HAP-1 (cell line): ENCODE measurements around the gene TBX5.

Source experiments
- DNase-seq, 2 experiments: peaks; one replicate each; pipeline ENCODE4 v3.0.0-alpha.2; 2016 to 2020; ENCODE audit warnings: low spot score in 2 of 2
- H3K27me3 ChIP-seq: fragments of 250-450 bp; sonication (Bioruptor Pico); 2 replicates; pipeline ENCODE4 v1.5.1; 2020; ENCODE audit warnings: low read depth, mild to moderate bottlenecking, moderate library complexity
- H3K36me3 ChIP-seq: fragments of 250-450 bp; sonication (Bioruptor Pico); replicated peaks from 2 replicates; pipeline ENCODE4 v1.5.1; 2020; ENCODE audit warnings: mild to moderate bottlenecking
- H3K4me1 ChIP-seq: fragments of 250-450 bp; sonication (Bioruptor Pico); 2 replicates; pipeline ENCODE4 v1.5.1; 2020; ENCODE audit warnings: mild to moderate bottlenecking
- H3K4me3 ChIP-seq: fragments of 250-450 bp; sonication (Bioruptor Pico); 2 replicates; pipeline ENCODE4 v1.5.1; 2020; ENCODE audit warnings: mild to moderate bottlenecking, moderate library complexity
- H3K9me3 ChIP-seq: fragments of 250-450 bp; sonication (Bioruptor Pico); 2 replicates; pipeline ENCODE4 v1.5.1; 2020; ENCODE audit warnings: mild to moderate bottlenecking, moderate library complexity
- in situ Hi-C: fragments of 300-500 bp; cut with MboI; formaldehyde crosslinking; loops from 3 replicates; pipeline ENCODE4 v1.14.3; 2020; ENCODE audit warnings: low sequenced_read_pairs, inconsistent platforms, mixed read lengths

The TBX5 gene

GRCh38 chr12:114397978-114398881 lies 7.7 kb downstream of the TBX5 start:
- Histone ChIP-seq H3K36me3 (peaks cover 87% of the 10 kb centered on the region), H3K27me3 (no peaks in the 10 kb centered on the region), H3K4me1 (no peaks in the 10 kb centered on the region), H3K4me3 (no peak overlapping the region), H3K9me3 (no peaks in the 10 kb centered on the region)
- DNase-seq = no peak
- in situ Hi-C loops = no loop called here

- H3K9me3 ChIP-seq = no peaks in the 10 kb centered on the region
- H3K4me1 ChIP-seq = no peaks in the 10 kb centered on the region
- in situ Hi-C loops = no loop called here
- no peak overlapping the region for H3K4me3 ChIP-seq
- H3K36me3 ChIP-seq = peaks cover 91% of the 10 kb centered on the region
- no peaks in the 10 kb centered on the region for H3K27me3 ChIP-seq
- DNase-seq = no peak
These were observed 8.8 kb downstream of the TBX5 start for GRCh38 chr12:114396869-114397719.

GRCh38 chr12:114396153-114396868 lies 9.6 kb downstream of the TBX5 start:
- no peaks in the 10 kb centered on the region for H3K27me3 ChIP-seq
- no peak overlapping the region for H3K4me3 ChIP-seq
- no peak for DNase-seq
- H3K36me3 ChIP-seq = peaks cover 89% of the 10 kb centered on the region
- H3K4me1 ChIP-seq = no peaks in the 10 kb centered on the region
- H3K9me3 ChIP-seq = no peaks in the 10 kb centered on the region
- in situ Hi-C loops = no loop called here

GRCh38 chr12:114395755-114396152 lies 10.2 kb downstream of the TBX5 start:
- H3K27me3 ChIP-seq = no peaks in the 10 kb centered on the region
- in situ Hi-C loops = no loop called here
- H3K4me3 ChIP-seq = no peak overlapping the region
- no peak for DNase-seq
- no peaks in the 10 kb centered on the region for H3K9me3 ChIP-seq
- H3K36me3 ChIP-seq = peaks cover 89% of the 10 kb centered on the region
- H3K4me1 ChIP-seq = no peaks in the 10 kb centered on the region

- peaks cover 89% of the 10 kb centered on the region for H3K36me3 ChIP-seq
- no peaks in the 10 kb centered on the region for H3K4me1 ChIP-seq
- no peak overlapping the region for H3K4me3 ChIP-seq
These were observed 10.7 kb downstream of the TBX5 start for GRCh38 chr12:114395233-114395632.

DNA sequence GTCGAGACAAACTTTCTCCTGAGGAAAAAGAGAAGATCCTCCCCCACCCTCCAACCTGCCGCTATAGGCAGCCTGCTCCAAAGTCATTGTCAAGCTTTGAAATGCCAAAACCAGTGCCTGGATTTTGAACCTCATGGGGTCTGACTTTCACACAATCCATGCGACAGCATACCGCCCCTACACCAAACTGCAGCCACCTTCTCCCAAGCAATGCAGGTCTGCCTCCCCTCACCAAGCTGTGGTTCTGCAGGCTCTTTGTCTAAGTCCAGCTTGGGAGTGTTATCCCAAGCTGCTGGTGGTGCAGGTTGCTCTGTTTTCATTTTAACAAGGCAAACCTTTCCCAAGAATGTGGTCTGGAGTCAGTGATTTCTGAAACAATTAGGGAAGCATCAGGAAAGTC lies 12.4 kb downstream of the TBX5 start:
- peaks cover 85% of the 10 kb centered on the region for H3K36me3 ChIP-seq
- in situ Hi-C loops = no loop called here
- no peaks in the 10 kb centered on the region for H3K9me3 ChIP-seq
- DNase-seq = no peak
- no peaks in the 10 kb centered on the region for H3K27me3 ChIP-seq
- no peaks in the 10 kb centered on the region for H3K4me1 ChIP-seq
- H3K4me3 ChIP-seq = no peak overlapping the region

More at GRCh38 chr12:114395233-114395632, 10.7 kb downstream of the TBX5 start:
- Histone ChIP-seq H3K27me3 (no peaks in the 10 kb centered on the region), H3K9me3 (no peaks in the 10 kb centered on the region)
- DNase-seq = no peak
- in situ Hi-C loops = no loop called here

GRCh38 chr12:114392909-114393308 lies 13.0 kb downstream of the TBX5 start:
- H3K36me3 ChIP-seq = peaks cover 84% of the 10 kb centered on the region
- H3K9me3 ChIP-seq = no peaks in the 10 kb centered on the region
- H3K4me3 ChIP-seq = no peak overlapping the region
- in situ Hi-C loops = no loop called here
- H3K4me1 ChIP-seq = no peaks in the 10 kb centered on the region
- H3K27me3 ChIP-seq = no peaks in the 10 kb centered on the region
- no peak for DNase-seq

DNA sequence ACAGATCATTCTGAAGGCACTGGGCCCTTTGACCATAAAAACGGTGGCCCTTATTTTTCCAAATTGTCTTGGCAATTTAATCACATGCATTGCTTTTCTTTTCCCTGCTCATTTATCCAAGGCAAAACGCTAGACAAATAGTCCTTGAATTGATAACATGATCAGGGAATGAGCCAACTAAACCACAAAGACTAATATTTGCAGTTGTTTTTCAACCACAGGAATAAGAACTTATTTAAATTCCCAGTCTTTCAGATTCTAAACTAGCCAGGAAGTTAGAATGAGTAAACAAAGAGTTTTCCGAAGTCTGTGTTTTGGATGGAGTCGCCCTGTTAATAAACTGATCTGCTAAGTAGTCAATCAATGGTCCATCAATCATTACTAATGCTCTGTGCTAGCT lies 14.9 kb downstream of the TBX5 start:
- no peak overlapping the region for H3K4me3 ChIP-seq
- no peaks in the 10 kb centered on the region for H3K27me3 ChIP-seq

GRCh38 chr12:114384739-114385138 lies 21.2 kb downstream of the TBX5 start:
- Histone ChIP-seq H3K4me3 (no peak overlapping the region), H3K36me3 (peaks cover 93% of the 10 kb centered on the region), H3K4me1 (no peaks in the 10 kb centered on the region), H3K9me3 (no peaks in the 10 kb centered on the region), H3K27me3 (no peaks in the 10 kb centered on the region)
- no peak for DNase-seq
- in situ Hi-C loops = no loop called here

More for the DNA sequence above, 14.9 kb downstream of the TBX5 start:
- no peaks in the 10 kb centered on the region for H3K9me3 ChIP-seq
- no peaks in the 10 kb centered on the region for H3K4me1 ChIP-seq
- in situ Hi-C loops = no loop called here
- DNase-seq = no peak
- H3K36me3 ChIP-seq = peaks cover 90% of the 10 kb centered on the region

- Histone ChIP-seq H3K4me3 (no peak overlapping the region), H3K36me3 (peaks cover 85% of the 10 kb centered on the region), H3K27me3 (no peaks in the 10 kb centered on the region), H3K9me3 (no peaks in the 10 kb centered on the region), H3K4me1 (no peaks in the 10 kb centered on the region)
- no peak for DNase-seq
- in situ Hi-C loops = no loop called here
These were observed 24.8 kb downstream of the TBX5 start for GRCh38 chr12:114381177-114381576.

DNA sequence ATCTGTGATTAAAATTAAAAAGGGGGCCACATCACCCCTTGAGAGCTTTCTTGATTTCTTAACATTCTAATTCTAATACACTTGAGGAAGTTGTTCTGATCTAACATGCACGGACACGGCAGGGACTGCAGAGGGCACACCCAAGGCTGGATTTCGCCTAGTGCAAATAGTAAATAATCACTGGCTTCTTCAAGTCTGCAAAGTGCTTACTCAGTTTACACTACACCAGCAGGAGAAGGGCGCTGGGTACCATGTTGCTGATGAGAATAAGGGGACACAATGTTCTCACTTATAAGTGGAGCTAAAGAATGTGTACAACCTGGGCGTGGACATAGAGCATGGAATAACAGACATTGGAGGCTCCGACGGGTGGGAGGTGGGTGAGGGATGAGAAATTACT lies 34.2 kb downstream of the TBX5 start:
- Histone ChIP-seq H3K27me3 (no peaks in the 10 kb centered on the region), H3K9me3 (no peaks in the 10 kb centered on the region), H3K4me3 (no peak overlapping the region), H3K36me3 (peaks cover 36% of the 10 kb centered on the region), H3K4me1 (peaks cover 11% of the 10 kb centered on the region)
- in situ Hi-C loops = no loop called here
- DNase-seq = no peak

- H3K27me3 ChIP-seq = no peaks in the 10 kb centered on the region
- 0 out of 2 replicates have a peak, but pooled peaks cover 2% of the 10 kb centered on the region for H3K9me3 ChIP-seq
- DNase-seq = no peak
- peaks cover 11% of the 10 kb centered on the region for H3K4me1 ChIP-seq
- no peak overlapping the region for H3K4me3 ChIP-seq
- in situ Hi-C loops = no loop called here
- peaks cover 41% of the 10 kb centered on the region for H3K36me3 ChIP-seq
These were observed 34.7 kb downstream of the TBX5 start for GRCh38 chr12:114371250-114371649.

- in situ Hi-C loops = no loop called here
- H3K27me3 ChIP-seq = no peaks in the 10 kb centered on the region
- H3K4me3 ChIP-seq = no peak overlapping the region
- peaks cover 53% of the 10 kb centered on the region for H3K36me3 ChIP-seq
- peaks cover 11% of the 10 kb centered on the region for H3K4me1 ChIP-seq
- 0 out of 2 replicates have a peak, but pooled peaks cover 2% of the 10 kb centered on the region for H3K9me3 ChIP-seq
- DNase-seq = peak; percentile 53 to 72
These were observed 37.1 kb downstream of the TBX5 start for GRCh38 chr12:114368685-114369452.
